IMR-90 (cell line): ENCODE data around the gene MYO1D.

Source experiments
- CHD1 ChIP-seq: IDR thresholded peaks from 2 replicates; pipeline ENCODE4 v1.6.1; 2012; ENCODE audit warnings: low read depth, low read length, improper control_type of control experiment
- MAFK ChIP-seq: IDR thresholded peaks from 2 replicates; pipeline ENCODE4 v1.6.1; 2012; ENCODE audit warnings: low read depth, low read length, improper control_type of control experiment
- NFE2L2 ChIP-seq: fragments of 150-350 bp; IDR thresholded peaks from 2 replicates; pipeline ENCODE4 v1.6.1; 2016; ENCODE audit warnings: low read depth, mild to moderate bottlenecking, low read length
- POLR2A ChIP-seq: IDR thresholded peaks from 2 replicates; pipeline ENCODE4 v1.6.1; 2012; ENCODE audit warnings: mild to moderate bottlenecking, low read depth, low read length
- SMC3 ChIP-seq: fragments of 150-350 bp; IDR thresholded peaks from 2 replicates; pipeline ENCODE4 v1.6.1; 2016; ENCODE audit warnings: low read depth, mild to moderate bottlenecking, antibody characterized with exemption, low read length, moderate library complexity
- USF2 ChIP-seq: fragments of 150-350 bp; IDR thresholded peaks from 2 replicates; pipeline ENCODE4 v1.6.1; 2017; ENCODE audit warnings: mild to moderate bottlenecking, antibody characterized with exemption, low read length, low read depth
- TF ChIP-seq, protein P1 (sequence below): conservative IDR thresholded peaks from 2 replicates; pipeline ENCODE4 v1.5.1; 2012; ENCODE audit warnings: mild to moderate bottlenecking, low read depth, low read length, improper control_type of control experiment
- TF ChIP-seq, protein P2 (sequence below): fragments of 150-350 bp; IDR thresholded peaks from 2 replicates; pipeline ENCODE4 v1.6.1; 2016; ENCODE audit warnings: low read depth, mild to moderate bottlenecking, low read length, moderate library complexity, borderline replicate concordance

GRCh38 chr17:32899236-32900013 is 22.5 kb upstream of the MYO1D start:
- TF ChIP-seq, protein P1, sequence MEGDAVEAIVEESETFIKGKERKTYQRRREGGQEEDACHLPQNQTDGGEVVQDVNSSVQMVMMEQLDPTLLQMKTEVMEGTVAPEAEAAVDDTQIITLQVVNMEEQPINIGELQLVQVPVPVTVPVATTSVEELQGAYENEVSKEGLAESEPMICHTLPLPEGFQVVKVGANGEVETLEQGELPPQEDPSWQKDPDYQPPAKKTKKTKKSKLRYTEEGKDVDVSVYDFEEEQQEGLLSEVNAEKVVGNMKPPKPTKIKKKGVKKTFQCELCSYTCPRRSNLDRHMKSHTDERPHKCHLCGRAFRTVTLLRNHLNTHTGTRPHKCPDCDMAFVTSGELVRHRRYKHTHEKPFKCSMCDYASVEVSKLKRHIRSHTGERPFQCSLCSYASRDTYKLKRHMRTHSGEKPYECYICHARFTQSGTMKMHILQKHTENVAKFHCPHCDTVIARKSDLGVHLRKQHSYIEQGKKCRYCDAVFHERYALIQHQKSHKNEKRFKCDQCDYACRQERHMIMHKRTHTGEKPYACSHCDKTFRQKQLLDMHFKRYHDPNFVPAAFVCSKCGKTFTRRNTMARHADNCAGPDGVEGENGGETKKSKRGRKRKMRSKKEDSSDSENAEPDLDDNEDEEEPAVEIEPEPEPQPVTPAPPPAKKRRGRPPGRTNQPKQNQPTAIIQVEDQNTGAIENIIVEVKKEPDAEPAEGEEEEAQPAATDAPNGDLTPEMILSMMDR, result no peak
- TF ChIP-seq MAFK, result no peak
- TF ChIP-seq POLR2A, result no peak
- TF ChIP-seq SMC3, result no peak
- no peak for TF ChIP-seq NFE2L2
- TF ChIP-seq USF2, result no peak
- TF ChIP-seq, protein P2, sequence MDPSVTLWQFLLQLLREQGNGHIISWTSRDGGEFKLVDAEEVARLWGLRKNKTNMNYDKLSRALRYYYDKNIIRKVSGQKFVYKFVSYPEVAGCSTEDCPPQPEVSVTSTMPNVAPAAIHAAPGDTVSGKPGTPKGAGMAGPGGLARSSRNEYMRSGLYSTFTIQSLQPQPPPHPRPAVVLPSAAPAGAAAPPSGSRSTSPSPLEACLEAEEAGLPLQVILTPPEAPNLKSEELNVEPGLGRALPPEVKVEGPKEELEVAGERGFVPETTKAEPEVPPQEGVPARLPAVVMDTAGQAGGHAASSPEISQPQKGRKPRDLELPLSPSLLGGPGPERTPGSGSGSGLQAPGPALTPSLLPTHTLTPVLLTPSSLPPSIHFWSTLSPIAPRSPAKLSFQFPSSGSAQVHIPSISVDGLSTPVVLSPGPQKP, result no peak
- TF ChIP-seq CHD1, result no peak
